ENCODE measurements around the gene RAB22A. TPM values are rescaled to one million over a fixed set of nuclear protein-coding genes. Genes with fewer than 3 reads are reported as not detected.

RAB22A gene
- total RNA-seq, 1 donor from 2014 or later: 17.8 TPM

DNA sequence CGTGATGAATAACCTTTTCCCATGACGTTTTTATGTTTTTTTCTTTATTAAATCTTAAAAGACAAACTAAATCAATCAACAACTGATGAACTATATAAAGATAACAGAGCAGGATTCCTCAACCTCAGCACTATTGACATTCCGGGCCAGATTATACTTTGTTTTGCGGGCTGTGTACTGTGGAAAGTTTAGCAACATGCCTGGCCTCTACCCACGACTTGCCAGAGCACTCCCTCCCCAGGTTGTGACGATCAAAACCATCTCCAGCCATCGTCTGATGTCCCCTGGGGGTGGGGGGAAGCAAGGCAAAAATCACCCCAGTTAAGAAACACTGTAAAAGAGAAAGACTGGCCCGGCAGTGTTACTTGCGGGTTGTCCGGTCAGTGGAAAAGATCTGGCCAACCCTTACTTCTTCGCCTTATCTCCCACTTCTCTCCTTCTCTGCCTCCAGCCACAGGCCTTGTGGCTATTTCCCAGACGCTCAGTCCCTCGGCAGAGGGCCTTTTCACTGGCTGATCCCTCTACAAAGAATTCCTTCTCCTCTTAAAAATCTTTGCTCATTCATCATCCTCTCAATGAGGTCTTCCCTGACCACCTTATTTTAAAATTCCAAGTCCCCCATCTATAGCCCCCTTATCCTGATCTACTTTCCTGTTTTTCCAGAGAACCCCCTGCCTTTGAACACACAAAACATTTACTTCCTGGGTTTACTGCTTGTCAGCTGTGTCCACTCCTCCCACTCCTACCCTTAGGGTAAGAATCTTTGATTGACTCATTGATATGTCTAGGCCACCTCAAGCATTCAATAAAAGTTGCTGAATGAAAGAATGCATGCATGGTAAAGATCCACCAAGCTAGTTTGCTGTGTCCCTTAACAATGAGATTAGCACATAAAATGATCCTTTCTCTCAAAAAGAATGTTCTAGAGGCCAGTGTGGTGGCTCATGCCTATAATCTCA, 14.7 kb upstream of the RAB22A start:
- no peak for DNase-seq (ENCODE audit: low spot score in 2 of 2)
- Histone ChIP-seq H3K9me3 (no peaks in the 10 kb centered on the region), H3K36me3 (no peaks in the 10 kb centered on the region), H3K27me3 (no peaks in the 10 kb centered on the region), H3K4me3 (no peak overlapping the region), H3K4me1 (no peaks in the 10 kb centered on the region), H3K27ac (no peak overlapping the region)
- intact Hi-C loops (cut with DNase I): no loop called here
- TF ChIP-seq CTCF (IDR thresholded peaks at IDR 0.05): no peak

GRCh38 chr20:58296051-58296837, 13.3 kb upstream of the RAB22A start:
- H3K36me3 ChIP-seq: no peaks in the 10 kb centered on the region
- TF ChIP-seq CTCF (IDR thresholded peaks at IDR 0.05): no peak
- H3K4me1 ChIP-seq: no peaks in the 10 kb centered on the region
- H3K27me3 ChIP-seq: no peaks in the 10 kb centered on the region
- no peak for DNase-seq (ENCODE audit: low spot score in 2 of 2)
- intact Hi-C loops (cut with DNase I): no loop called here
- H3K27ac ChIP-seq: no peak overlapping the region
- H3K9me3 ChIP-seq: no peaks in the 10 kb centered on the region
- no peak overlapping the region for H3K4me3 ChIP-seq

- TF ChIP-seq CTCF (IDR thresholded peaks at IDR 0.05): no peak
- intact Hi-C loops (cut with DNase I): no loop called here
- DNase-seq (ENCODE audit: low spot score in 2 of 2): no peak
- Histone ChIP-seq H3K4me3 (no peak overlapping the region), H3K36me3 (no peaks in the 10 kb centered on the region), H3K27ac (no peak overlapping the region), H3K4me1 (no peaks in the 10 kb centered on the region), H3K27me3 (no peaks in the 10 kb centered on the region), H3K9me3 (no peaks in the 10 kb centered on the region)
Observed at GRCh38 chr20:58297394-58297793, 12.1 kb upstream of the RAB22A start.

DNA sequence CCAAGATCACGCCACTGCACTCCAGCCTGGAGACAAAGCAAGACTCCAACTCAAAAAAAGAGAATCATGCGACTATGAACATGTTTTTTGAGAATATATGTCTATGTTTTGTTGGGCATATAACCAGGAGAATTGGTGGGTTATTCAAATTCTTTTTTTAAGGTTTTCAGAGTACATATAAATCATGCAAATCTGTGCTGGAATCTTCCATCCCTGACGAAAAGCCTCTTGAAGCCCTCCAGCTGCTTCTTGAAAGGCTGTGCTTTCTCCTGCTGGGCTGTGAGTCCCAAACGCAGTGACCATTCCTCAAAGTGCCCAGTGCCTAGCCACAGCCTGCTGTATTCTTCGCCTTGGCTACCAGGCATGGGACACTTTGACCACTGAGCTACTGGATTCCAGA, 9.2 kb upstream of the RAB22A start:
- H3K4me3 ChIP-seq: no peak overlapping the region
- TF ChIP-seq CTCF (IDR thresholded peaks at IDR 0.05): no peak
- no peak for DNase-seq (ENCODE audit: low spot score in 2 of 2)
- no peaks in the 10 kb centered on the region for H3K36me3 ChIP-seq
- H3K4me1 ChIP-seq: no peaks in the 10 kb centered on the region
- intact Hi-C loops (cut with DNase I): no loop called here
- no peaks in the 10 kb centered on the region for H3K27me3 ChIP-seq
- no peak overlapping the region for H3K27ac ChIP-seq
- no peaks in the 10 kb centered on the region for H3K9me3 ChIP-seq

GRCh38 chr20:58303547-58303946, 6.0 kb upstream of the RAB22A start:
- Histone ChIP-seq H3K36me3 (no peaks in the 10 kb centered on the region), H3K9me3 (no peaks in the 10 kb centered on the region), H3K27ac (no peak overlapping the region), H3K27me3 (no peaks in the 10 kb centered on the region), H3K4me1 (no peaks in the 10 kb centered on the region), H3K4me3 (no peak overlapping the region)
- intact Hi-C loops (cut with DNase I): no loop called here
- no peak for DNase-seq (ENCODE audit: low spot score in 2 of 2)
- TF ChIP-seq CTCF (IDR thresholded peaks at IDR 0.05): no peak

Data from ascending aorta (tissue), 2 donors.